HepG2 (cell line): Measurements from ENCODE around the gene GLYR1. TPM values are rescaled to one million over a fixed set of nuclear protein-coding genes. Genes with fewer than 3 reads are reported as not detected.

Source experiments
- AGO2 ChIP-seq: fragments of 200-400 bp; formaldehyde crosslinking; optimal IDR thresholded peaks from 2 replicates; pipeline ENCODE3; 2017; ENCODE audit warnings: mild to moderate bottlenecking, low read depth, low read length, moderate library complexity
- BHLHE40 ChIP-seq: IDR thresholded peaks from 2 replicates; pipeline ENCODE4 v1.6.1; 2011; ENCODE audit warnings: low read length, improper control_type of control experiment
- CEBPG ChIP-seq: IDR thresholded peaks from 2 replicates; pipeline ENCODE4 v1.6.1; 2016
- CREBL2 ChIP-seq: sonication (generic); formaldehyde crosslinking; IDR thresholded peaks from 2 replicates; pipeline ENCODE4 v1.8.1; 2023; ENCODE audit warnings: missing genetic modification reagents, mild to moderate bottlenecking, borderline replicate concordance
- DMAP1 ChIP-seq: IDR thresholded peaks from 2 replicates; pipeline ENCODE4 v1.6.1; 2016
- ETV6 ChIP-seq: sonication (generic); formaldehyde crosslinking; conservative IDR thresholded peaks from 2 replicates; pipeline ENCODE4 v1.4.0; 2020; ENCODE audit warnings: missing genetic modification reagents
- FOSL2 ChIP-seq: sonication (generic); formaldehyde crosslinking; IDR thresholded peaks from 2 replicates; pipeline ENCODE4 v1.4.0; 2020; ENCODE audit warnings: missing genetic modification reagents
- MIER3 ChIP-seq: IDR thresholded peaks from 2 replicates; pipeline ENCODE4 v1.6.1; 2016; ENCODE audit warnings: missing compliant biosample characterization, borderline replicate concordance
- NFKB2 ChIP-seq: sonication (generic); formaldehyde crosslinking; IDR thresholded peaks from 2 replicates; pipeline ENCODE4 v1.4.0; 2020; ENCODE audit warnings: missing genetic modification reagents, borderline replicate concordance
- PLRG1 ChIP-seq: fragments of 450-650 bp; conservative IDR thresholded peaks from 2 replicates; pipeline ENCODE4 v1.6.1; 2016
- RBFOX2 ChIP-seq: fragments of 200-400 bp; formaldehyde crosslinking; IDR thresholded peaks from 2 replicates; pipeline ENCODE4 v1.6.1; 2017; ENCODE audit warnings: low read depth, mild to moderate bottlenecking, low read length
- SNAI1 ChIP-seq: sonication (generic); formaldehyde crosslinking; IDR thresholded peaks from 2 replicates; pipeline ENCODE4 v1.5.0; 2020; ENCODE audit warnings: mild to moderate bottlenecking, missing genetic modification reagents, borderline replicate concordance
- TBX2 ChIP-seq: sonication (generic); formaldehyde crosslinking; IDR thresholded peaks from 2 replicates; pipeline ENCODE4 v1.5.0; 2020; ENCODE audit warnings: missing genetic modification reagents, mild to moderate bottlenecking, borderline replicate concordance
- ZBTB3 ChIP-seq: sonication (generic); formaldehyde crosslinking; IDR thresholded peaks from 2 replicates; pipeline ENCODE4 v1.4.0; 2020; ENCODE audit warnings: low read depth, mild to moderate bottlenecking, moderate library complexity, missing genetic modification reagents, borderline replicate concordance
- ZBTB37 ChIP-seq: sonication (generic); formaldehyde crosslinking; IDR thresholded peaks from 2 replicates; pipeline ENCODE4 v1.4.0; 2020; ENCODE audit warnings: mild to moderate bottlenecking, missing genetic modification reagents
- ZFP36L2 ChIP-seq: sonication (generic); formaldehyde crosslinking; IDR thresholded peaks from 2 replicates; pipeline ENCODE4 v1.4.0; 2020; ENCODE audit warnings: missing genetic modification reagents
- ZNF225 ChIP-seq: sonication (generic); formaldehyde crosslinking; IDR thresholded peaks from 2 replicates; pipeline ENCODE4 v1.4.0; 2020; ENCODE audit warnings: mild to moderate bottlenecking, missing genetic modification reagents
- ZSCAN22 ChIP-seq: sonication (generic); formaldehyde crosslinking; IDR thresholded peaks from 2 replicates; pipeline ENCODE4 v1.4.0; 2020; ENCODE audit warnings: mild to moderate bottlenecking, missing genetic modification reagents
- polyA plus RNA-seq, 8 experiments: library from polyadenylated mRNA; depleted of rRNA in 3 of 8; stranded (reverse) in 7 of 8; unstranded in 1 of 8; fragments of >200 nt; fragmentation: Illumina TruSeq in 4 of 8; extraction: Trizol in 4 of 8; gene quantifications; 2 replicates each; pipeline versions ENCODE4 v1.2.1 to v1.2.3, GENCODE V29; 2011 to 2016; ENCODE audit warnings: low read depth in 4 of 8, missing spikeins in 1 of 8, mixed read lengths in 1 of 8; ENCODE audit not compliant: insufficient read depth in 1 of 8
- total RNA-seq, 5 experiments: library from RNA; depleted of rRNA; stranded (reverse); fragments of >200 nt; fragmentation: Illumina TruSeq; extraction: Trizol; gene quantifications; 2 replicates each; pipeline ENCODE4 v1.2.3, GENCODE V29; 2016; ENCODE audit warnings: low read depth in 1 of 5
- TF ChIP-seq, protein P1 (sequence below), 2 experiments: sonication (generic) in 1 of 2; formaldehyde crosslinking in 1 of 2; IDR thresholded peaks; 2 replicates each; pipeline versions ENCODE4 v1.5.1 to v1.6.1; 2011 to 2020; ENCODE audit warnings: borderline replicate concordance in 1 of 2, low read depth in 1 of 2, low read length in 1 of 2, mild to moderate bottlenecking in 1 of 2, missing genetic modification reagents in 1 of 2, moderate library complexity in 1 of 2
- TF ChIP-seq, protein P2 (sequence below): sonication (generic); formaldehyde crosslinking; IDR thresholded peaks from 2 replicates; pipeline ENCODE4 v1.8.0; 2022; ENCODE audit warnings: missing genetic modification reagents, mild to moderate bottlenecking, moderate library complexity, borderline replicate concordance
- TF ChIP-seq, protein P3 (sequence below): sonication (generic); formaldehyde crosslinking; IDR thresholded peaks from 2 replicates; pipeline ENCODE4 v1.8.0; 2022; ENCODE audit warnings: mild to moderate bottlenecking, missing genetic modification reagents

GLYR1 gene
- total and polyA plus RNA-seq, 2 of the 13 experiments (the other 11 are each of a cell fraction or from before 2014, with no cell fraction given) = 28.3 to 48.7 TPM

GRCh38 chr16:4800290-4801041, 46.6 kb downstream of the GLYR1 start (continued):
- TF ChIP-seq MIER3 (no peak), ETV6 (no peak), FOSL2 (CRISPR knock-in tag) (no peak), RBFOX2 (no peak), NFKB2 (CRISPR knock-in tag) (no peak), CEBPG (CRISPR knock-in tag) (no peak), ZBTB3 (CRISPR knock-in tag) (no peak), ZFP36L2 (CRISPR knock-in tag) (no peak), ZNF225 (CRISPR knock-in tag) (no peak), BHLHE40 (no peak), PLRG1 (no peak), TBX2 (peak; percentile 27; the same call in 1 of the 2 replicates), ZSCAN22 (no peak), ZBTB37 (no peak), AGO2 (peak; percentile 26), SNAI1 (CRISPR knock-in tag) (no peak), CREBL2 (CRISPR knock-in tag) (no peak), DMAP1 (CRISPR knock-in tag) (peak; percentile 45; the same call in 1 of the 2 replicates)
- TF ChIP-seq, protein P1, sequence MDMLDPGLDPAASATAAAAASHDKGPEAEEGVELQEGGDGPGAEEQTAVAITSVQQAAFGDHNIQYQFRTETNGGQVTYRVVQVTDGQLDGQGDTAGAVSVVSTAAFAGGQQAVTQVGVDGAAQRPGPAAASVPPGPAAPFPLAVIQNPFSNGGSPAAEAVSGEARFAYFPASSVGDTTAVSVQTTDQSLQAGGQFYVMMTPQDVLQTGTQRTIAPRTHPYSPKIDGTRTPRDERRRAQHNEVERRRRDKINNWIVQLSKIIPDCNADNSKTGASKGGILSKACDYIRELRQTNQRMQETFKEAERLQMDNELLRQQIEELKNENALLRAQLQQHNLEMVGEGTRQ (IDR thresholded peaks at IDR 0.05; ENCODE audit: low read depth, low read length) = no peak
- TF ChIP-seq, protein P1 (CRISPR knock-in tag; IDR thresholded peaks at IDR 0.05; ENCODE audit: borderline replicate concordance) = no peak
- TF ChIP-seq, protein P2, sequence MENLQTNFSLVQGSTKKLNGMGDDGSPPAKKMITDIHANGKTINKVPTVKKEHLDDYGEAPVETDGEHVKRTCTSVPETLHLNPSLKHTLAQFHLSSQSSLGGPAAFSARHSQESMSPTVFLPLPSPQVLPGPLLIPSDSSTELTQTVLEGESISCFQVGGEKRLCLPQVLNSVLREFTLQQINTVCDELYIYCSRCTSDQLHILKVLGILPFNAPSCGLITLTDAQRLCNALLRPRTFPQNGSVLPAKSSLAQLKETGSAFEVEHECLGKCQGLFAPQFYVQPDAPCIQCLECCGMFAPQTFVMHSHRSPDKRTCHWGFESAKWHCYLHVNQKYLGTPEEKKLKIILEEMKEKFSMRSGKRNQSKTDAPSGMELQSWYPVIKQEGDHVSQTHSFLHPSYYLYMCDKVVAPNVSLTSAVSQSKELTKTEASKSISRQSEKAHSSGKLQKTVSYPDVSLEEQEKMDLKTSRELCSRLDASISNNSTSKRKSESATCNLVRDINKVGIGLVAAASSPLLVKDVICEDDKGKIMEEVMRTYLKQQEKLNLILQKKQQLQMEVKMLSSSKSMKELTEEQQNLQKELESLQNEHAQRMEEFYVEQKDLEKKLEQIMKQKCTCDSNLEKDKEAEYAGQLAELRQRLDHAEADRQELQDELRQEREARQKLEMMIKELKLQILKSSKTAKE (CRISPR knock-in tag) = no peak
- TF ChIP-seq, protein P3, sequence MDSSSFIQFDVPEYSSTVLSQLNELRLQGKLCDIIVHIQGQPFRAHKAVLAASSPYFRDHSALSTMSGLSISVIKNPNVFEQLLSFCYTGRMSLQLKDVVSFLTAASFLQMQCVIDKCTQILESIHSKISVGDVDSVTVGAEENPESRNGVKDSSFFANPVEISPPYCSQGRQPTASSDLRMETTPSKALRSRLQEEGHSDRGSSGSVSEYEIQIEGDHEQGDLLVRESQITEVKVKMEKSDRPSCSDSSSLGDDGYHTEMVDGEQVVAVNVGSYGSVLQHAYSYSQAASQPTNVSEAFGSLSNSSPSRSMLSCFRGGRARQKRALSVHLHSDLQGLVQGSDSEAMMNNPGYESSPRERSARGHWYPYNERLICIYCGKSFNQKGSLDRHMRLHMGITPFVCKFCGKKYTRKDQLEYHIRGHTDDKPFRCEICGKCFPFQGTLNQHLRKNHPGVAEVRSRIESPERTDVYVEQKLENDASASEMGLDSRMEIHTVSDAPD = no peak
